ENCODE measurements around the gene INPP4A. TPM values are rescaled to one million over a fixed set of nuclear protein-coding genes. Genes with fewer than 3 reads are reported as not detected.
"Not testable (repeated sequence)": the region's sequence is repeated elsewhere in the genome, so short reads cannot be mapped to it uniquely, and the experiment has no call there.

INPP4A gene
- total RNA-seq, 1 donor: 26.8 TPM

GRCh38 chr2:98583816-98584618, 139.4 kb downstream of the INPP4A start:
- DNase-seq (ENCODE audit: low read depth): no peak
- TF ChIP-seq CTCF (IDR thresholded peaks at IDR 0.05; ENCODE audit: insufficient read depth, low read depth, low read length): no peak
- H3K4me3 ChIP-seq (ENCODE audit: low read depth, low read length): no peak overlapping the region

DNA sequence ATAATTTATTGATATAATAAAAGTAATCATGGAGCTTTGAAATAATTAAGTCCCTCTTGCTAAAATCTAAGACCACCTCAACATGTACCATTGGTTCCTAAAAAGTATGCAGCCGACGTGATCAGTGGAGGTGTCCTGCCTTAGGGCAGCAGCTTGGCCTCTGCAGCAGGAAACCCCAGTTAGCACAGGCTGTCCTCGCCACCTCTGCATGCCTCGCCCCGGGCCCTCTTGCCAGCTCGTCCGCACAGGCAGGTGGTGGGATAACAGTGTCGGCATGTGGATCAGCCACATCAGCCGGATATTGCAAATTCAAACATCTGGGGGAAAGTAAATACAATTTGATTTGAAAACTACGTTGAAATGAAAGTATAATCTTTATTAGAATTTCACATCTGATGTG, 140.7 kb downstream of the INPP4A start:
- TF ChIP-seq CTCF (IDR thresholded peaks at IDR 0.05; ENCODE audit: insufficient read depth, low read depth, low read length): no peak
- H3K4me3 ChIP-seq (ENCODE audit: low read depth, low read length): no peak overlapping the region
- no peak for DNase-seq (ENCODE audit: low read depth)

- DNase-seq (ENCODE audit: low read depth): no peak
- no peak overlapping the region for H3K4me3 ChIP-seq (ENCODE audit: low read depth, low read length)
- TF ChIP-seq CTCF (IDR thresholded peaks at IDR 0.05; ENCODE audit: insufficient read depth, low read depth, low read length): no peak
Observed at GRCh38 chr2:98586551-98587140, 142.0 kb downstream of the INPP4A start.

DNA sequence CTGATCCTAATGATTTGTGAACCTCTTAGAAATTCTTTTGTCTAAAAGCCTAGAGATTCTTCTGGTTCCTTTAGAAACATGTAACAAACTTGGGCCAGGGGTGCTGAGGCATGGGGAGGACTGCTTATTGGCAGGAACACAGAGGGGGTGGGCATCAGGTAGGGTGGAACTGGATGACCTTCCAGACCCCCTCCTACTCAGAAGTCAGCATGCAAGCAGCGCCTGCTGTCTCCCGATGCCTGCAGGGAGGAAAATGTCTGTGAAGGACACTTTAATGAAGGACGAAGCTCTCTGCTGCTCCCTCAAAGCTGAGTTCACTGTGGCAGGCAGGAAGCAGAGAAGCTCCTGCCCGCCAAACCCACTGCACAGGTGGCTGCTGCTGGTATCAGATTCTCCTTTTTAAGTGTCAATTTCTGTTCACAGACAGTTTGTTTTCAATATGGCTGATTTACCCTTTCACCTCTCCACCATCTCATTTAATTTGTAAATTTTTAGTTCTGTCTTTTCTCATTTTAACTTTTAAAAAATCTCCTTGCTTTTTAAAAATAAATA, 144.3 kb downstream of the INPP4A start:
- H3K4me3 ChIP-seq (ENCODE audit: low read depth, low read length): no peak overlapping the region
- no peak for TF ChIP-seq CTCF (IDR thresholded peaks at IDR 0.05; ENCODE audit: insufficient read depth, low read depth, low read length)
- no peak for DNase-seq (ENCODE audit: low read depth)

- TF ChIP-seq CTCF (IDR thresholded peaks at IDR 0.05; ENCODE audit: insufficient read depth, low read depth, low read length): no peak
- DNase-seq (ENCODE audit: low read depth): no peak
- no peak overlapping the region for H3K4me3 ChIP-seq (ENCODE audit: low read depth, low read length)
Observed at GRCh38 chr2:98589489-98589888, 144.8 kb downstream of the INPP4A start.

DNA sequence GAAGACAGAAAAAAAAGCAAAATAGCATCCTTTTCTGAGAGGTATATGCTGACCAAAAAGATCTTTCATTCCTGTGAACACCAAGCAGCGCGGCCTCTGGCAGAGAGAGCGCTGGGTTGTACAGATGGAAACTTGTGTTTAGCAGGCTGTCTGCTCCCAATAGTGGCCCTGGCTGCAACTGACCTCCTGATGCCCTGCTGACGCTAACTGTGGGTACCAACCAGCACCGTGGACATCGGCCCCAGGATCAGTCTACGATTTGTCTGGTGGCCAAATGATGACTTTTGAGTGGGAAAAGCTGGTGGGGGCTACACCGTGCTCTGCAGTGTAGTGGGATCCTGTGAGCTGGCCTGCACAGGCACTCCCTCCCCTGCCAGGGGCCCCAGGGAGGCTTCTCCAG, 147.9 kb downstream of the INPP4A start:
- DNase-seq (ENCODE audit: low read depth): no peak
- no peak overlapping the region for H3K4me3 ChIP-seq (ENCODE audit: low read depth, low read length)
- TF ChIP-seq CTCF (IDR thresholded peaks at IDR 0.05; ENCODE audit: insufficient read depth, low read depth, low read length): no peak

GRCh38 chr2:98594665-98595064, 150.0 kb downstream of the INPP4A start:
- not testable (repeated sequence) for DNase-seq (ENCODE audit: low read depth)

More at GRCh38 chr2:98594665-98595064, 150.0 kb downstream of the INPP4A start:
- not testable (repeated sequence) for H3K4me3 ChIP-seq (ENCODE audit: low read depth, low read length)

Data from fibroblast of villous mesenchyme (primary cell).